ENCODE results near the gene CREB3L4. TPM values are rescaled to one million over a fixed set of nuclear protein-coding genes. Genes with fewer than 3 reads are reported as not detected.

The CREB3L4 gene
- polyA plus RNA-seq, 1 donor (not counting 4 experiments of a cell fraction or from before 2014, with no cell fraction given), result 6.0 TPM

GRCh38 chr1:154014154-154014907 is 46.6 kb downstream of the CREB3L4 start:
- Histone ChIP-seq H3K4me2 (ENCODE audit: control insufficient read depth, extremely low read depth, insufficient read depth, low read depth, low read length) (no peak overlapping the region), H3K9me1 (ENCODE audit: control insufficient read depth, extremely low read depth, insufficient read depth, low read length) (no peaks in the 10 kb centered on the region), H3K79me2 (ENCODE audit: control insufficient read depth, insufficient read depth, low read length) (no peaks in the 10 kb centered on the region), H3K9me3 (ENCODE audit: control insufficient read depth, low read depth, low read length) (no peaks in the 10 kb centered on the region), H4K20me1 (ENCODE audit: control insufficient read depth, extremely low read depth, insufficient read depth, low read length) (no peaks in the 10 kb centered on the region), H2AFZ (ENCODE audit: control insufficient read depth, low read length) (no peak overlapping the region), H3K4me3 (ENCODE audit: control insufficient read depth in 2 of 3, extremely low read depth in 1 of 3, insufficient read depth in 2 of 3, low read depth in 1 of 3, low read length in 3 of 3) (no peak overlapping the region), H3K9ac (ENCODE audit: control insufficient read depth, extremely low read depth, insufficient read depth, low read length) (no peak overlapping the region), H3K27ac (ENCODE audit: control insufficient read depth, insufficient read depth, low read length) (no peak overlapping the region), H3K4me1 (ENCODE audit: control insufficient read depth, extremely low read depth, insufficient read depth, low read length) (no peaks in the 10 kb centered on the region), H3K27me3 (ENCODE audit: control insufficient read depth, extremely low read depth, insufficient read depth, low read length) (no peaks in the 10 kb centered on the region), H3K36me3 (ENCODE audit: control insufficient read depth in 2 of 2, extremely low read depth in 1 of 2, insufficient read depth in 2 of 2, low read length in 2 of 2) (no peaks in the 10 kb centered on the region)
- TF ChIP-seq CTCF (optimal IDR thresholded peaks at IDR 0.05 in 1 of 3, IDR thresholded peaks at IDR 0.05 in 1 of 3, conservative IDR thresholded peaks at IDR 0.05 in 1 of 3; ENCODE audit: extremely low read depth in 1 of 3, insufficient read depth in 2 of 3, low read length in 3 of 3) (no peak), EZH2 (IDR thresholded peaks at IDR 0.05; ENCODE audit: low read length) (no peak)
- dilution Hi-C loops (cut with MboI; ENCODE audit: extremely low pct_ligation_motif_present, low sequenced_read_pairs), result no loop called here
- no peak for FAIRE-seq
- DNase-seq (ENCODE audit: low read depth, low spot score), result no peak

GRCh38 chr1:154019269-154019668 is 51.6 kb downstream of the CREB3L4 start:
- Histone ChIP-seq H3K9me1 (ENCODE audit: control insufficient read depth, extremely low read depth, insufficient read depth, low read length) (no peaks in the 10 kb centered on the region), H3K27me3 (ENCODE audit: control insufficient read depth, extremely low read depth, insufficient read depth, low read length) (no peaks in the 10 kb centered on the region), H3K4me3 (ENCODE audit: control insufficient read depth in 2 of 3, extremely low read depth in 1 of 3, insufficient read depth in 2 of 3, low read depth in 1 of 3, low read length in 3 of 3) (no peak overlapping the region), H3K4me2 (ENCODE audit: control insufficient read depth, extremely low read depth, insufficient read depth, low read depth, low read length) (no peak overlapping the region), H3K9ac (ENCODE audit: control insufficient read depth, extremely low read depth, insufficient read depth, low read length) (no peak overlapping the region), H3K27ac (ENCODE audit: control insufficient read depth, insufficient read depth, low read length) (no peak overlapping the region), H2AFZ (ENCODE audit: control insufficient read depth, low read length) (no peak overlapping the region), H3K36me3 (ENCODE audit: control insufficient read depth in 2 of 2, extremely low read depth in 1 of 2, insufficient read depth in 2 of 2, low read length in 2 of 2) (no peaks in the 10 kb centered on the region), H3K79me2 (ENCODE audit: control insufficient read depth, insufficient read depth, low read length) (no peaks in the 10 kb centered on the region), H4K20me1 (ENCODE audit: control insufficient read depth, extremely low read depth, insufficient read depth, low read length) (no peaks in the 10 kb centered on the region), H3K4me1 (ENCODE audit: control insufficient read depth, extremely low read depth, insufficient read depth, low read length) (no peaks in the 10 kb centered on the region), H3K9me3 (ENCODE audit: control insufficient read depth, low read depth, low read length) (no peaks in the 10 kb centered on the region)
- dilution Hi-C loops (cut with MboI; ENCODE audit: extremely low pct_ligation_motif_present, low sequenced_read_pairs), result no loop called here
- no peak for TF ChIP-seq EZH2 (IDR thresholded peaks at IDR 0.05; ENCODE audit: low read length)
- TF ChIP-seq CTCF (optimal IDR thresholded peaks at IDR 0.05 in 1 of 3, IDR thresholded peaks at IDR 0.05 in 1 of 3, conservative IDR thresholded peaks at IDR 0.05 in 1 of 3; ENCODE audit: extremely low read depth in 1 of 3, insufficient read depth in 2 of 3, low read length in 3 of 3), result no peak
- no peak for DNase-seq (ENCODE audit: low read depth, low spot score)
- FAIRE-seq, result no peak
